GM18868 (cell line): ENCODE data around the gene CHTOP.
"Not testable (repeated sequence)": the region's sequence is repeated elsewhere in the genome, so short reads cannot be mapped to it uniquely, and the experiment has no call there.

Source experiments
- ATAC-seq: cut with Tn5 transposase; IDR thresholded peaks from one replicate; pipeline ENCODE4 v1.9.1; 2021; ENCODE audit warnings: mild to moderate bottlenecking, moderate library complexity; ENCODE audit not compliant: unreplicated experiment

CHTOP gene, protein sequence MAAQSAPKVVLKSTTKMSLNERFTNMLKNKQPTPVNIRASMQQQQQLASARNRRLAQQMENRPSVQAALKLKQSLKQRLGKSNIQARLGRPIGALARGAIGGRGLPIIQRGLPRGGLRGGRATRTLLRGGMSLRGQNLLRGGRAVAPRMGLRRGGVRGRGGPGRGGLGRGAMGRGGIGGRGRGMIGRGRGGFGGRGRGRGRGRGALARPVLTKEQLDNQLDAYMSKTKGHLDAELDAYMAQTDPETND

GRCh38 chr1:153633754-153634665 is at the start of gene CHTOP:
CHTOP (plus strand) TSS chr1:153634066; CDS start chr1:153636589, 2,523 bp downstream.
- peak; percentile 81 for ATAC-seq

GRCh38 chr1:153585006-153585405 is 48.9 kb upstream of the CHTOP start:
- ATAC-seq = no peak

DNA sequence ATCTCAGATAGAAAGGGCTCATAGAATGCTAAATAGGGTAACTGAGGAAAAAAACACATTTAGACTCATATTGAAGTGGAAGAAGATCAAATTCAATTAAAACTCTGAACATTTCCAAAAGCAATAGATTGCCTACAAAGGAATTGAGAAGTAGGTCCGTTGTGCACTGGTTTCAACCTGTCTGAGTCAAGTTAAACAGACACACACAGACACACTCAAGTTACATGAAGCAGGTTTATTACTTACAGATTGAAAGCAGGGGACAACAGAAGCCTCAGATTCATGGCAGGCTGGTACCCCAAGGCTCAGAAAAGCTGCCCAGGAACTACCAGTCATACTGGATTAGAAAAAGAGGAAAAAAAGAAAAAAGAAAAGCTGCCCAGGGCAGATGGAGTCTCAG is 47.5 kb upstream of the CHTOP start:
- ATAC-seq = no peak

DNA sequence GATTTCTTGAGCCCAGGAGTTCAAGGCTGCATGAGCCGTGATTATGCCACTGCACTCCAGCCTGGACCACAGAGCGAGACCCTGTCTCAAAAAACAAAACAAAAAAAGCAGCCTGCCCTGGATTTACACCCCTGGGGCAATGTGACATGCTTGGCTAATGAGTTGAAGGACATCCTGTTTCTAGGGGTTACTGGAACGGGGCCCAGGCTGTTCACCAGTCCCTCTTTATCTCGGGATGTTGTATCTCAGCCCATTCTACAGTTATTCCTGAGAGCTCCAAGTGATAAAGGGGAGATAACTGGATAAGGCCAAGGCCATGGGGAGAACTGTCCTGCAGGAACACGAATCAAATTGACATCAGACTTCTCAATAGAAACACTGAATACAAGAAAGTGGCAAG is 46.6 kb upstream of the CHTOP start:
- ATAC-seq = no peak

DNA sequence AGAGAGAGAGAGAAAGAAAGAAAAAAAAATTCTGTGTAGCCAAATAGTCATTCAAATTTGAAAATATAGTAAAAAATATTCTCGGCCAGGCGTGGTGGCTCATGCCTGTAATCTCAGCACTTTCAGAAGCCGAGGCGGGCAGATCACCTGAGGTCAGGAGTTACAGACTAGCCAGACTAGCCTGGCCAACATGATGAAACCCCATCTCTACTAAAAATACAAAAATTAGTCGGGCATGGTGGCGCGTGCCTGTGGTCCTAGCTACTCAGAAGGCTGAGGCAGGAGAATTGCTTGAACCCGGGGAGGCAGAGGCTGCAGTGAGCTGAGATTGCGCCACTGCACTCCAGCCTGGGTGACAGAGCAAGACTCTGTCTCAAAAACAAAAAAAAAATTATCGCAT is 45.8 kb upstream of the CHTOP start:
- ATAC-seq = not testable (repeated sequence)

GRCh38 chr1:153588482-153588881 is 45.4 kb upstream of the CHTOP start:
- ATAC-seq = no peak

- no peak for ATAC-seq
These were observed 41.1 kb upstream of the CHTOP start for GRCh38 chr1:153592748-153593147.

DNA sequence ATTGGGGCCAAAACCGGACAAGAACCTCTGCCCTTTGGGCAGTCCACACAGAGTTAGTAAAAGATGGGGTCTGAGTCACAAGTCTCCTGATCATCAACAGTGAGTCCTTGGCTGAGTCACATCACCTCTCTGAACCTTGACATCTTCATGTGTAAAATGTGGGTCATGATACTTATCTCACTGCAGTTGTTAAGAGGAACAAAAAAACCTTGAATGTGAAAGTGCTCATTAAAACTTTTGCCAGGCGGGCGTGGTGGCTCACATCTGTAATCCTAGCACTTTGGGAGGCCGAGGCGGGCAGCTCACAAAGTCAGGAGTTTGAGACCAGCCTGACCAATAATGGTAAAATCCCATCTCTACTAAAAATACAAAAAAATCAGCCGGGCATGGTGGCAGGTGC is 36.7 kb upstream of the CHTOP start:
- no peak for ATAC-seq

DNA sequence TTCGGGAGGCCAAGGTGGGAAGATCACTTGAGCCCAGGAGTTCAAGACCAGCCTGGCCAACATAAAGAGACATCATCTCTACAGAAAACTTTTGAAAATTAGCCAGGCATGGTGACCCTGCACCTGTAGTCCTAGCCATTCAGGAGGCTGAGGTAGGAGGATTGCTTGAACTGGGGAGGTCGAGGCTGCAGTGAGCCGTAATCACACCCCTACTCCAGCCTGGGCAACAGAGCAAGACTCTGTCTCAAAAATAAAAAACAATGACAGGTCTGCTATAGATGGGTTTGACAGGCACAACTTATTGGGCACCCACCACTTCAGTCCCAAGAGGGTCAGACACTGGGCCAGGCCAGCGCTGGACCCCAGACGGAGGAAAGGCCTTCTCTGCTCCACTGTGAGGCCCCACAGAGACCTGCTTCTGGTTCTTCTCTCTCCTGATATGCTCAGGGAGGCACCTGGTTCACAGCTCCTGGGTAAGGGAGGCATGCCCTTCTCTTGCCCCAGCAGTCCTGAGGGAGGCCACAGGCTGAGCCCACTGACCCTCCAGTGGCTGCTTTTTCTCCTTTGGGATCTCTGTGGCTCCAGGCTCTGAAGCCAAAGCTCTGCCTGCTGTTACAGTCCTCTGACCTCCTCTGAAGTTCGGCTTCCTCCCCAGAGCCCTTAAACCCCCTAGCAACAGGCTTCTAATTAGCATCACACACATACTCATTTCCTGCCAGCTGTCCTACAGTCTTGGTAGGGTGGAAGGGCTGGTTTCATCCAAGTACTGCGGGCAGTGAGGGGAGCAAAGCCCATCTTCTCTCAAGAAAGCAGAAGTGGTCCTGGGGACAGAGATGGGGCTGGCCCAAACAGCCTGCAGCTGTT is 35.3 kb upstream of the CHTOP start:
- peak; percentile 95 for ATAC-seq

- no peak for ATAC-seq
These were observed 34.0 kb upstream of the CHTOP start for GRCh38 chr1:153599847-153600246.

DNA sequence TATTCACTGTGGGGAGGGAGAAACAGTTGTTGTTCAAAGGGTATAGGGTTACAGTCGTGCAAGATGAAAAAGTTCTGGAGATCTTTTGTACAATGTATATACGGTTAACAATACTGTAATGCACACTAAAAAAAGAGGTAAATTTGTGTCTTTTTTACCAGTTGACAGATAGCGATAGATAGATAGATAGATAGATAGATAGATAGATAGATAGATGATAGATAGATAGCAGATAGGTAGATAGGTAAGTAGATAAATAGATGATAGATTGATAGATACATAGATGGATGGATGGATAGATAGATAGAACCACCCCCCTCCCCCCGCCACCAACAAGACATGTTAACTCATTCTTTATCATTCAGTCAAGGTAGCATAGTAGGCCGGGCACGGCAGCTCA is 31.1 kb upstream of the CHTOP start:
- ATAC-seq = no peak

GRCh38 chr1:153606194-153606593 is 27.7 kb upstream of the CHTOP start:
- no peak for ATAC-seq

- ATAC-seq = no peak
These were observed 26.5 kb upstream of the CHTOP start for GRCh38 chr1:153607381-153607780.

DNA sequence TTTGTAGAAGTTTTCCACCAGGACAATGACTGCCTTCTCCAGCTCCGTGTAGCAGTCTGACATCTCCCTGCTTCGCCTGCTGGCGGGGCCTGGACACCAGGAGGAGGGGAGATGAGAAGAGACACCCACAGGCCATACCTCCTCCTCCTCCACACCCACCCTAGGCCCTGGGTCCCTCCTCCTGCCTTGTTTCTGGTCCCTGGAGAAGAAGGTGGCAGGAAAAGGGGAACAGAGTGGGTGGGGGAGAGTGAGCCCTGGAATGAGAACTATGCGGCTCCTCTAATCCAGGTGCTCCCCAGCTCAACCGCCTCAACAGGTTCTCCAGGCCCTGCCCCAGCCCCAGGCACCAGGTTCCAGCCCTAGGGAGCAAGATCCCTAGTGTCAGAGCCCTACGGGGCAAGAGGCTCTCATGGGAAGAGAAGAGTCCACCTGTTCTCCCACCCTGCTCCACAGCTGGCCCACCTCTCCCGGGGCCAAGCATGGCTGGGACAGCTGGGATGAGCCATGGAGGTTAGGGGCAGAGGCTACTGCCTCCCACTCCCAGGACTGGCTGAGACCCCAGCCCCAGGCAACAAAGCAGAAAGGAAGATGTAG is 25.7 kb upstream of the CHTOP start:
- ATAC-seq = no peak

GRCh38 chr1:153608742-153609584 is 24.9 kb upstream of the CHTOP start:
- no peak for ATAC-seq

DNA sequence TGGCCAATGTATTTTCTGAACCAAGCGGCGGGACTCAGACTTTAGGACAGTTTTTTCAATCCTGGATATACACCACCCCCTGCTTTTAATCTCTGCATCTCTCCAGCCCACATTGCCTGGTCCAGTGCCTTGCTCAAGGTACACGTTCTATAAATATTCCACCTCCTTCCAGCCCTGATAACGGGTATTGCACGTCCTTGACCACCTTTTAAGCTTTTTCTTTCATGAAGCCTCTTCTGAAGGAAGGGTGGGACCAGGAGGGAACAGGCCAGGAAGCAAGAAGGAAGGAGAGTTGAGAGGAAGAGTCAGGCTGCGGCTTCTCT is 24.3 kb upstream of the CHTOP start:
- no peak for ATAC-seq

GRCh38 chr1:153610334-153610733 is 23.5 kb upstream of the CHTOP start:
- no peak for ATAC-seq

- ATAC-seq = no peak
These were observed 23.0 kb upstream of the CHTOP start for GRCh38 chr1:153610811-153611301.

DNA sequence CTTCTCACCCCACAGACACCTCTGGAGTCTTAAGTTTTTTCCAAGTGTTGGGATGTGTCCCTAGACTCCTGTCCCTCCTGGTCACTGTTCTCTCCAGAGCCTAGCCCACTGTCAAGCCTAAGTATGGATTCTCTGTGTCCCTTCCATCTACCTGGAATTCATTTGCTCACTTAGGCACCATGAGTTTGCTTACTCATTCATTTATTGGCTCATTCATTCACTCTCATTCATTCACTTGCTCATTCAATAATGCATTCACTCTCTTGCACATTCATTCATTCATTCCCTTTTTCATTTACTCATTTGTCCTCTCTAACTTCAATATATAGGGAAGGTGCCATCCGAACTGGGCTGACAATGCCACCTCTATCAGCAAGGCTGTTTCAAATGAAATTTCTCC is 22.5 kb upstream of the CHTOP start:
- ATAC-seq = no peak
